BLaER1 (cell line): ENCODE measurements around the gene GRM3.

Source experiments
- H3K27ac ChIP-seq: shearing (Covaris generic); formaldehyde crosslinking; 2 replicates; pipeline ENCODE4 v1.8.1; 2022
- H3K27me3 ChIP-seq: shearing (Covaris generic); formaldehyde crosslinking; 2 replicates; pipeline ENCODE4 v1.8.1; 2022
- H3K36me3 ChIP-seq: shearing (Covaris generic); formaldehyde crosslinking; 2 replicates; pipeline ENCODE4 v1.8.1; 2022
- H3K4me1 ChIP-seq: shearing (Covaris generic); formaldehyde crosslinking; 2 replicates; pipeline ENCODE4 v1.8.1; 2022
- H3K4me2 ChIP-seq: shearing (Covaris generic); formaldehyde crosslinking; 2 replicates; pipeline ENCODE4 v1.8.1; 2022
- H3K4me3 ChIP-seq: shearing (Covaris generic); formaldehyde crosslinking; 2 replicates; pipeline ENCODE4 v1.8.1; 2022
- H3K9ac ChIP-seq: shearing (Covaris generic); formaldehyde crosslinking; 2 replicates; pipeline ENCODE4 v1.8.1; 2022
- H3K9me3 ChIP-seq: shearing (Covaris generic); formaldehyde crosslinking; 2 replicates; pipeline ENCODE4 v1.8.1; 2022
- H4K20me1 ChIP-seq: shearing (Covaris generic); formaldehyde crosslinking; 2 replicates; pipeline ENCODE4 v1.8.1; 2022
- Cebpa-rat ChIP-seq: shearing (Covaris generic); IDR thresholded peaks from 2 replicates; pipeline ENCODE4 v1.8.1; 2022

The GRM3 gene

GRCh38 chr7:86867163-86867762 lies 223.6 kb downstream of the GRM3 start:
- H3K4me3 ChIP-seq, result no peak overlapping the region
- no peaks in the 10 kb centered on the region for H3K36me3 ChIP-seq
- no peaks in the 10 kb centered on the region for H3K4me1 ChIP-seq
- no peak overlapping the region for H3K9ac ChIP-seq
- no peaks in the 10 kb centered on the region for H4K20me1 ChIP-seq
- no peak overlapping the region for H3K27ac ChIP-seq
- H3K9me3 ChIP-seq, result no peaks in the 10 kb centered on the region
- no peak for TF ChIP-seq Cebpa-rat
- H3K27me3 ChIP-seq, result no peaks in the 10 kb centered on the region
- H3K4me2 ChIP-seq, result no peak overlapping the region

GRCh38 chr7:86876146-86876545 lies 232.4 kb downstream of the GRM3 start:
- Histone ChIP-seq H3K4me3 (no peak overlapping the region), H3K9me3 (no peaks in the 10 kb centered on the region), H3K4me1 (no peaks in the 10 kb centered on the region), H3K36me3 (no peaks in the 10 kb centered on the region), H3K9ac (no peak overlapping the region), H3K27ac (no peak overlapping the region), H3K4me2 (no peak overlapping the region), H4K20me1 (no peaks in the 10 kb centered on the region), H3K27me3 (no peaks in the 10 kb centered on the region)
- TF ChIP-seq Cebpa-rat, result no peak

GRCh38 chr7:86884152-86884551 lies 240.4 kb downstream of the GRM3 start:
- Histone ChIP-seq H3K27ac (no peak overlapping the region), H3K4me2 (no peak overlapping the region), H3K27me3 (no peaks in the 10 kb centered on the region), H3K9me3 (no peaks in the 10 kb centered on the region), H3K36me3 (no peaks in the 10 kb centered on the region), H3K9ac (no peak overlapping the region), H4K20me1 (no peaks in the 10 kb centered on the region), H3K4me1 (no peaks in the 10 kb centered on the region), H3K4me3 (no peak overlapping the region)
- no peak for TF ChIP-seq Cebpa-rat

- no peaks in the 10 kb centered on the region for H4K20me1 ChIP-seq
Observed at GRCh38 chr7:86889501-86889900, 245.8 kb downstream of the GRM3 start.

GRCh38 chr7:86898171-86898570 lies 254.5 kb downstream of the GRM3 start:
- Histone ChIP-seq H3K4me1 (no peaks in the 10 kb centered on the region), H3K4me2 (no peak overlapping the region), H3K27ac (no peak overlapping the region), H3K27me3 (no peaks in the 10 kb centered on the region), H3K4me3 (no peak overlapping the region), H3K36me3 (no peaks in the 10 kb centered on the region), H4K20me1 (no peaks in the 10 kb centered on the region), H3K9me3 (no peaks in the 10 kb centered on the region), H3K9ac (no peak overlapping the region)
- no peak for TF ChIP-seq Cebpa-rat

More at GRCh38 chr7:86889501-86889900, 245.8 kb downstream of the GRM3 start:
- Histone ChIP-seq H3K27me3 (no peaks in the 10 kb centered on the region), H3K4me1 (no peaks in the 10 kb centered on the region), H3K36me3 (no peaks in the 10 kb centered on the region), H3K4me2 (no peak overlapping the region), H3K9me3 (no peaks in the 10 kb centered on the region), H3K27ac (no peak overlapping the region), H3K9ac (no peak overlapping the region), H3K4me3 (no peak overlapping the region)
- TF ChIP-seq Cebpa-rat, result no peak

GRCh38 chr7:86900886-86901285 lies 257.2 kb downstream of the GRM3 start:
- no peak overlapping the region for H3K4me2 ChIP-seq
- no peak overlapping the region for H3K27ac ChIP-seq
- no peaks in the 10 kb centered on the region for H3K27me3 ChIP-seq
- no peak for TF ChIP-seq Cebpa-rat
- H3K4me1 ChIP-seq, result no peaks in the 10 kb centered on the region
- H3K9me3 ChIP-seq, result no peaks in the 10 kb centered on the region
- no peaks in the 10 kb centered on the region for H4K20me1 ChIP-seq
- H3K9ac ChIP-seq, result no peak overlapping the region
- H3K36me3 ChIP-seq, result no peaks in the 10 kb centered on the region
- no peak overlapping the region for H3K4me3 ChIP-seq

GRCh38 chr7:86904949-86905834 lies 261.5 kb downstream of the GRM3 start:
- no peaks in the 10 kb centered on the region for H3K27me3 ChIP-seq
- no peak overlapping the region for H3K4me3 ChIP-seq
- H3K9ac ChIP-seq, result no peak overlapping the region
- no peaks in the 10 kb centered on the region for H3K9me3 ChIP-seq
- H3K36me3 ChIP-seq, result no peaks in the 10 kb centered on the region
- no peak for TF ChIP-seq Cebpa-rat
- H3K4me1 ChIP-seq, result no peaks in the 10 kb centered on the region
- no peak overlapping the region for H3K4me2 ChIP-seq
- no peaks in the 10 kb centered on the region; the same call in 1 of the 2 replicates for H4K20me1 ChIP-seq
- no peak overlapping the region for H3K27ac ChIP-seq

- Histone ChIP-seq H3K9me3 (no peaks in the 10 kb centered on the region), H3K36me3 (no peaks in the 10 kb centered on the region), H3K4me2 (no peak overlapping the region), H3K27me3 (no peaks in the 10 kb centered on the region), H3K4me3 (no peak overlapping the region), H3K9ac (no peak overlapping the region), H4K20me1 (no peaks in the 10 kb centered on the region; the same call in 1 of the 2 replicates), H3K27ac (no peak overlapping the region), H3K4me1 (no peaks in the 10 kb centered on the region)
- TF ChIP-seq Cebpa-rat, result no peak
Observed at GRCh38 chr7:86908948-86909347, 265.2 kb downstream of the GRM3 start.

GRCh38 chr7:86911659-86912058 lies 267.9 kb downstream of the GRM3 start:
- Histone ChIP-seq H3K27me3 (no peaks in the 10 kb centered on the region), H4K20me1 (no peaks in the 10 kb centered on the region; the same call in 1 of the 2 replicates), H3K4me2 (no peak overlapping the region), H3K4me3 (no peak overlapping the region), H3K9ac (no peak overlapping the region), H3K27ac (no peak overlapping the region), H3K36me3 (no peaks in the 10 kb centered on the region), H3K9me3 (no peaks in the 10 kb centered on the region), H3K4me1 (no peaks in the 10 kb centered on the region)
- no peak for TF ChIP-seq Cebpa-rat

- Histone ChIP-seq H3K4me3 (no peak overlapping the region), H3K4me2 (no peak overlapping the region), H3K27ac (no peak overlapping the region), H3K27me3 (no peaks in the 10 kb centered on the region), H3K9me3 (no peaks in the 10 kb centered on the region), H3K9ac (no peak overlapping the region), H3K4me1 (no peaks in the 10 kb centered on the region), H3K36me3 (no peaks in the 10 kb centered on the region), H4K20me1 (no peaks in the 10 kb centered on the region)
- no peak for TF ChIP-seq Cebpa-rat
Observed at GRCh38 chr7:86913709-86914108, 270.0 kb downstream of the GRM3 start.
